GM12874 (cell line): ENCODE data around the gene PBOV1.

Source experiments
- TF ChIP-seq, protein P1 (sequence below): IDR thresholded peaks from 2 replicates; pipeline ENCODE4 v1.5.1; 2011; ENCODE audit warnings: low read depth, mild to moderate bottlenecking, control low read depth, low read length, moderate library complexity; ENCODE audit not compliant: insufficient read depth

The PBOV1 gene

DNA sequence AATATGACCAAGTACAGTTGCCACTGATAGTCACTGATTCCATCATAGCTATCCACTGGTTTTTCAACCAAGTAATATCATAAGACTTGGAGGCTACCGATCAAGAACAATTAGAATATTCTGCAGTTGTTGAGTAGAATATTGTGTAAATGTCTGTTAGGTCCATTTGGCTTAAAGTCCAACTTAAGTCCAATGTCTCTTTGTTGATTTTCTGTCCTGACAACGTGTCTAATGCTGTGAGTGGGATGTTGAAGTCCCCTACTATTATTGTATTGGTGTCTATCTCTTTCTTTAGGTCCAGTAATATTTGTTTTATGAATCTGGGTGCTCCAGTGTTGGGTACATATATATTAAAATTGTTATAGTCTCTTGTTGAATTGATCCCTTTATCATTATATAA lies 42.7 kb downstream of the PBOV1 start:
- TF ChIP-seq, protein P1, sequence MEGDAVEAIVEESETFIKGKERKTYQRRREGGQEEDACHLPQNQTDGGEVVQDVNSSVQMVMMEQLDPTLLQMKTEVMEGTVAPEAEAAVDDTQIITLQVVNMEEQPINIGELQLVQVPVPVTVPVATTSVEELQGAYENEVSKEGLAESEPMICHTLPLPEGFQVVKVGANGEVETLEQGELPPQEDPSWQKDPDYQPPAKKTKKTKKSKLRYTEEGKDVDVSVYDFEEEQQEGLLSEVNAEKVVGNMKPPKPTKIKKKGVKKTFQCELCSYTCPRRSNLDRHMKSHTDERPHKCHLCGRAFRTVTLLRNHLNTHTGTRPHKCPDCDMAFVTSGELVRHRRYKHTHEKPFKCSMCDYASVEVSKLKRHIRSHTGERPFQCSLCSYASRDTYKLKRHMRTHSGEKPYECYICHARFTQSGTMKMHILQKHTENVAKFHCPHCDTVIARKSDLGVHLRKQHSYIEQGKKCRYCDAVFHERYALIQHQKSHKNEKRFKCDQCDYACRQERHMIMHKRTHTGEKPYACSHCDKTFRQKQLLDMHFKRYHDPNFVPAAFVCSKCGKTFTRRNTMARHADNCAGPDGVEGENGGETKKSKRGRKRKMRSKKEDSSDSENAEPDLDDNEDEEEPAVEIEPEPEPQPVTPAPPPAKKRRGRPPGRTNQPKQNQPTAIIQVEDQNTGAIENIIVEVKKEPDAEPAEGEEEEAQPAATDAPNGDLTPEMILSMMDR: no peak
